NCI-H2171 (cell line): Measurements from ENCODE around the gene DERL2.
"Not testable (repeated sequence)": the region's sequence is repeated elsewhere in the genome, so short reads cannot be mapped to it uniquely, and the experiment has no call there.

Experiments used
- DNase-seq: peaks from one replicate; lab custom pipeline; 2025; lab: John Stamatoyannopoulos, UW

Gene DERL2

GRCh38 chr17:5437721-5438317 lies 48.2 kb downstream of the DERL2 start:
- no peak for DNase-seq

- DNase-seq, result not testable (repeated sequence)
Measured at GRCh38 chr17:5435781-5436315, 50.1 kb downstream of the DERL2 start.

GRCh38 chr17:5434984-5435383 lies 51.0 kb downstream of the DERL2 start:
- no peak for DNase-seq

GRCh38 chr17:5431949-5432556 lies 53.9 kb downstream of the DERL2 start:
- no peak for DNase-seq

GRCh38 chr17:5431234-5431633 lies 54.7 kb downstream of the DERL2 start:
- DNase-seq, result not testable (repeated sequence)

- DNase-seq, result no peak
Measured at GRCh38 chr17:5430413-5430999, 55.5 kb downstream of the DERL2 start.

GRCh38 chr17:5429191-5429887 lies 56.6 kb downstream of the DERL2 start:
- DNase-seq, result no peak

GRCh38 chr17:5425826-5426225 lies 60.2 kb downstream of the DERL2 start:
- no peak for DNase-seq

- DNase-seq, result no peak
Measured at GRCh38 chr17:5424909-5425308, 61.1 kb downstream of the DERL2 start.

- no peak for DNase-seq
Measured at GRCh38 chr17:5422505-5422904, 63.5 kb downstream of the DERL2 start.
